Neural progenitor cell (in vitro differentiated cells): ENCODE measurements around the gene DNM2. TPM values are rescaled to one million over a fixed set of nuclear protein-coding genes. Genes with fewer than 3 reads are reported as not detected.
"Not testable (repeated sequence)": the region's sequence is repeated elsewhere in the genome, so short reads cannot be mapped to it uniquely, and the experiment has no call there.

Experiments used
- DNase-seq: peaks from one replicate; pipeline ENCODE4 v3.0.0-alpha.2; 2016; ENCODE audit warnings: low spot score
- H2AFZ ChIP-seq: fragments of 200-600 bp; sonication (generic); replicated peaks from 2 replicates; pipeline ENCODE4 v1.6.1; 2016; ENCODE audit warnings: antibody characterized with exemption
- H3F3A ChIP-seq: fragments of 200-600 bp; sonication (generic); 2 replicates; pipeline ENCODE4 v1.6.1; 2016; ENCODE audit warnings: antibody characterized with exemption, low read depth
- H3K27ac ChIP-seq: fragments of 200-600 bp; sonication (generic); 2 replicates; pipeline ENCODE4 v1.5.1; 2016; ENCODE audit warnings: mild to moderate bottlenecking
- H3K27me3 ChIP-seq: fragments of 200-600 bp; sonication (generic); 2 replicates; pipeline ENCODE4 v1.6.1; 2016; ENCODE audit warnings: mild to moderate bottlenecking, moderate library complexity
- H3K36me3 ChIP-seq: fragments of 200-600 bp; sonication (generic); 2 replicates; pipeline ENCODE4 v1.5.1; 2016
- H3K4me1 ChIP-seq: fragments of 200-600 bp; sonication (generic); 2 replicates; pipeline ENCODE4 v1.6.1; 2016; ENCODE audit warnings: mixed run types
- H3K4me2 ChIP-seq: fragments of 200-600 bp; sonication (generic); 2 replicates; pipeline ENCODE4 v1.6.1; 2016
- H3K4me3 ChIP-seq: fragments of 200-600 bp; sonication (generic); 2 replicates; pipeline ENCODE4 v1.5.1; 2016
- H3K79me2 ChIP-seq: fragments of 200-600 bp; sonication (generic); 2 replicates; pipeline ENCODE4 v1.6.1; 2016; ENCODE audit warnings: low read depth
- H3K9ac ChIP-seq: fragments of 200-600 bp; sonication (generic); 2 replicates; pipeline ENCODE4 v1.6.1; 2016
- H3K9me3 ChIP-seq: fragments of 200-600 bp; sonication (generic); 2 replicates; pipeline ENCODE4 v1.5.1; 2016; ENCODE audit warnings: low read depth
- H4K20me1 ChIP-seq: fragments of 200-600 bp; sonication (generic); 2 replicates; pipeline ENCODE4 v1.6.1; 2016; ENCODE audit warnings: low read depth
- H3K27ac Mint-ChIP-seq: 3 replicates; pipeline ENCODE4 v1.8.0; 2021; ENCODE audit warnings: mixed read lengths
- H3K27me3 Mint-ChIP-seq: 2 replicates; pipeline ENCODE4 v1.8.0; 2022; ENCODE audit warnings: low read depth, mild to moderate bottlenecking, inconsistent platforms, moderate library complexity, mixed read lengths; ENCODE audit not compliant: insufficient read depth
- H3K36me3 Mint-ChIP-seq: 3 replicates; pipeline ENCODE4 v1.8.0; 2021; ENCODE audit warnings: mixed read lengths
- H3K4me1 Mint-ChIP-seq: 3 replicates; pipeline ENCODE4 v1.8.0; 2021; ENCODE audit warnings: mixed read lengths
- H3K4me3 Mint-ChIP-seq: 3 replicates; pipeline ENCODE4 v1.8.0; 2021; ENCODE audit warnings: mild to moderate bottlenecking, moderate library complexity, mixed read lengths
- H3K9me3 Mint-ChIP-seq: 3 replicates; pipeline ENCODE4 v1.8.0; 2020; ENCODE audit warnings: mixed read lengths
- EZH2 ChIP-seq: fragments of 200-600 bp; sonication (generic); IDR thresholded peaks from 2 replicates; pipeline ENCODE4 v1.6.1; 2017; ENCODE audit warnings: antibody characterized with exemption, mild to moderate bottlenecking, moderate library complexity
- EZH2phosphoT487 ChIP-seq: fragments of 200-600 bp; sonication (generic); IDR thresholded peaks from 2 replicates; pipeline ENCODE4 v1.6.1; 2017; ENCODE audit warnings: antibody characterized with exemption
- total RNA-seq: library from RNA; depleted of rRNA; stranded (reverse); fragments of >200 nt; gene quantifications from 2 replicates; pipeline ENCODE4 v1.2.3, GENCODE V29; 2015; ENCODE audit warnings: low replicate concordance
- TF ChIP-seq, protein P1 (sequence below): fragments of 200-600 bp; sonication (generic); IDR thresholded peaks from 2 replicates; pipeline ENCODE4 v1.5.1; 2017; ENCODE audit warnings: antibody characterized with exemption, mild to moderate bottlenecking

The DNM2 gene
- total RNA-seq, 1 donor from 2014 or later, result 49.9 TPM

DNA sequence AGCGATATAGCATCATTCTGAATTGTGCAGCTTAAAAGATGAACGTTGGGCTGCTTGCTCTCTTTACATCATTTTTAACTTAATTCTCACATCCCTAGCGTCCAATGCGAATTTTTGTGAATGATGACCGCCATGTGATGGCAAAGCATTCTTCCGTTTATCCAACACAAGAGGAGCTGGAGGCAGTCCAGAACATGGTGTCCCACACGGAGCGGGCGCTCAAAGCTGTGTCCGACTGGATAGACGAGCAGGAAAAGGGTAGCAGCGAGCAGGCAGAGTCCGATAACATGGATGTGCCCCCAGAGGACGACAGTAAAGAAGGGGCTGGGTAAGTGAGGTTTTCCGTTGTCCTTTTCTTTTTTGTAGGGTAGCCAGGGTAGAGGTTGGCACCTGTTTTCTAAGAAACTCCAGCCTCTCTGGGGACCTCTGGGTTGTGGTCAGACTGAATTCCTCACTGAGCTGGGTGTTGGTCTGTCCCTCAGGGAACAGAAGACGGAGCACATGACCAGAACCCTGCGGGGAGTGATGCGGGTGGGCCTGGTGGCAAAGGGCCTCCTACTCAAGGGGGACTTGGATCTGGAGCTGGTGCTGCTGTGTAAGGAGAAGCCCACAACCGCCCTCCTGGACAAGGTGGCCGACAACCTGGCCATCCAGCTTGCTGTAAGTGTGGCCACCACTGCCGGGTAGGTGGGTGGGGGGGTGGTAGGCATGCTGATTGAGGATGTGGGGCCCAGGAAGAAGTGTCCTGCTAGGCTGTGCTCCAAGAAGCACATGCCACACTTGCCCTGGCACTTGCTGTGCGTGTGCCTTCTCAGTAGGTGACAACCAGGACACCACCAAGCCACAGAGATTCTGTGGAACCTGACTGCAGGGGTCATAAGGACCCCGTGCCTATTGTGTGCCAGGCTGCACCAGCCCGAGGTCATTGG, 46.7 kb upstream of the DNM2 start:
- no peaks in the 10 kb centered on the region for H3K9me3 ChIP-seq
- peaks cover 100% of the 10 kb centered on the region for H3K79me2 ChIP-seq
- no peaks in the 10 kb centered on the region for H3K27me3 ChIP-seq
- H3K4me1 Mint-ChIP-seq, result peaks cover 18% of the 10 kb centered on the region
- peaks cover 99% of the 10 kb centered on the region for H4K20me1 ChIP-seq
- no peak overlapping the region for H3K27ac Mint-ChIP-seq
- no peaks in the 10 kb centered on the region for H3K36me3 ChIP-seq
- no peak for TF ChIP-seq EZH2
- TF ChIP-seq, protein P1, sequence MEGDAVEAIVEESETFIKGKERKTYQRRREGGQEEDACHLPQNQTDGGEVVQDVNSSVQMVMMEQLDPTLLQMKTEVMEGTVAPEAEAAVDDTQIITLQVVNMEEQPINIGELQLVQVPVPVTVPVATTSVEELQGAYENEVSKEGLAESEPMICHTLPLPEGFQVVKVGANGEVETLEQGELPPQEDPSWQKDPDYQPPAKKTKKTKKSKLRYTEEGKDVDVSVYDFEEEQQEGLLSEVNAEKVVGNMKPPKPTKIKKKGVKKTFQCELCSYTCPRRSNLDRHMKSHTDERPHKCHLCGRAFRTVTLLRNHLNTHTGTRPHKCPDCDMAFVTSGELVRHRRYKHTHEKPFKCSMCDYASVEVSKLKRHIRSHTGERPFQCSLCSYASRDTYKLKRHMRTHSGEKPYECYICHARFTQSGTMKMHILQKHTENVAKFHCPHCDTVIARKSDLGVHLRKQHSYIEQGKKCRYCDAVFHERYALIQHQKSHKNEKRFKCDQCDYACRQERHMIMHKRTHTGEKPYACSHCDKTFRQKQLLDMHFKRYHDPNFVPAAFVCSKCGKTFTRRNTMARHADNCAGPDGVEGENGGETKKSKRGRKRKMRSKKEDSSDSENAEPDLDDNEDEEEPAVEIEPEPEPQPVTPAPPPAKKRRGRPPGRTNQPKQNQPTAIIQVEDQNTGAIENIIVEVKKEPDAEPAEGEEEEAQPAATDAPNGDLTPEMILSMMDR, result no peak
- no peak for TF ChIP-seq EZH2phosphoT487
- H3K4me3 ChIP-seq, result no peak overlapping the region
- no peak overlapping the region for H3K4me3 Mint-ChIP-seq
- H3K27ac ChIP-seq, result no peak overlapping the region
- DNase-seq, result no peak
- H3K27me3 Mint-ChIP-seq, result peaks cover 4% of the 10 kb centered on the region
- H3K9ac ChIP-seq, result no peak overlapping the region
- H2AFZ ChIP-seq, result no peak overlapping the region
- no peak overlapping the region for H3K4me2 ChIP-seq
- H3K36me3 Mint-ChIP-seq, result peaks cover 32% of the 10 kb centered on the region
- H3K9me3 Mint-ChIP-seq, result no peaks in the 10 kb centered on the region
- H3F3A ChIP-seq, result peaks cover 32% of the 10 kb centered on the region
- H3K4me1 ChIP-seq, result no peaks in the 10 kb centered on the region

DNA sequence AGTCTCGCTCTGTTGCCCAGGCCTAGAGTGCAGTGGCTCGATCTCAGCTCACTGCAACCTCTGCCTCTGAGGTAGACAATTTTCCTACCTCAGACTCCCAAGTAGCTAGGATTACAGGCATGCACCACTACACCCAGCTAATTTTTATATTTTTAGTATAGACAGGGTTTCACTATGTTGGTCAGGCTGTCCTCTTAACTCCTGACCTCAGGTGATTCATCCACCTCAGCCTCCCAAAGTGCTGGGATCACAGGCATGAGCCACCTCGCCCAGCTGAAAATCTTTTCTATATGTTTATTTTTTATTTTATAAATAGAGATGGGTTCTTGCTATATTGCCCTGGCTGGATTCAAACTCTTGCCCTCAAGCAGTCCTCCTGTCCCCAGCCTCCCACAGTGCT, 46.0 kb upstream of the DNM2 start:
- Histone ChIP-seq H3K79me2 (peaks cover 100% of the 10 kb centered on the region), H3F3A (peaks cover 31% of the 10 kb centered on the region), H4K20me1 (peaks cover 99% of the 10 kb centered on the region)
- not testable (repeated sequence) for H3K4me1 ChIP-seq, H3K27ac Mint-ChIP-seq, H3K4me3 ChIP-seq, DNase-seq, H3K9me3 ChIP-seq, H3K36me3 ChIP-seq, H3K27ac ChIP-seq, H3K27me3 Mint-ChIP-seq, H3K27me3 ChIP-seq, H2AFZ ChIP-seq, H3K4me2 ChIP-seq, H3K9ac ChIP-seq, H3K4me3 Mint-ChIP-seq, H3K9me3 Mint-ChIP-seq
- Mint-ChIP-seq H3K4me1 (peaks cover 18% of the 10 kb centered on the region), H3K36me3 (peaks cover 30% of the 10 kb centered on the region)

DNA sequence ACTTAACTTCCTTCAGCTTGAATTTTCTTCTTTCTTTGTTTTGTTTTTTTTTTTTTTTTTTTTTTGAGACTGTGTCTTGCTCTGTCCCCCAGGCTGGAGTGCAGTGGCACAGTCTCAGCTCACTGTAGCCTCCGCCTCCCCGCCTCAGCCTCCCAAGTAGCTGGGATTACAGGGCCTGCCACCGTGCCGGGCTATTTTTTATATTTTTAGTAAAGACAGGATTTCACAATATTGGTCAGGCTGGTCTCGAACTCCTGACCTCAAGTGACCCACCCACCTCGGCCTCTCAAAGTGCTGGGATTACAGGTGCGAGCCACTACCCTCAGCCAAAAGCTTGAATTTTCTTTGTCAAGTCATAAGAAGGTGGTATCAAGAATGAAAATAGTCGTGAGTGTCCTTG, 42.7 kb upstream of the DNM2 start:
- H4K20me1 ChIP-seq, result peaks cover 99% of the 10 kb centered on the region

DNA sequence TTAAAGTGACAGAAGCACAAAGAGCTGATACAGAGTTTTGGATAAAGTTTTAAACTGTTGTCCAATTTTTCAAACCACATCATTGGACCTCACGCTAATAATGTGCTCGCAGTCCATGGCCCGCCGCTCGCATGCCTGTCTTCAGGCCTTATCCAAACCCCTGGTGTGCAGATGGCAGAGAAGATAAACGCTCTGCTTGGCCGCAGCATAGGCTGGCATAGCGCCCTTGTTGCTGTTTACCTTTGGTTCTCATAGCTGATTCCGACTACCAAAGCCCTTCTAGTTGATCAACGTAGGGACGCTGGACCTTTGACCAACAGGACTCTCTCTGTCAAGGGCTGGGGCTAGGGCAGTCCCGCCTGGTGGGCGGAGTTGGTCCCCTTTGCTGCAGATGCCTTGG, 40.1 kb upstream of the DNM2 start:
- H3K27ac ChIP-seq, result no peak overlapping the region
- no peaks in the 10 kb centered on the region for H3K27me3 ChIP-seq
- H4K20me1 ChIP-seq, result peaks cover 99% of the 10 kb centered on the region
- TF ChIP-seq EZH2, result no peak
- TF ChIP-seq, protein P1, result no peak
- no peak for TF ChIP-seq EZH2phosphoT487
- peaks cover 100% of the 10 kb centered on the region for H3K79me2 ChIP-seq
- no peak for DNase-seq
- peaks cover 48% of the 10 kb centered on the region for H3F3A ChIP-seq
- Mint-ChIP-seq H3K27me3 (peaks cover 3% of the 10 kb centered on the region), H3K27ac (no peak overlapping the region), H3K36me3 (peaks cover 33% of the 10 kb centered on the region), H3K4me1 (no peaks in the 10 kb centered on the region), H3K9me3 (no peaks in the 10 kb centered on the region), H3K4me3 (no peak overlapping the region)
- H2AFZ ChIP-seq, result no peak overlapping the region
- no peaks in the 10 kb centered on the region for H3K9me3 ChIP-seq
- H3K4me1 ChIP-seq, result no peaks in the 10 kb centered on the region
- H3K36me3 ChIP-seq, result peaks cover 24% of the 10 kb centered on the region
- no peak overlapping the region for H3K4me2 ChIP-seq
- no peak overlapping the region for H3K9ac ChIP-seq
- H3K4me3 ChIP-seq, result no peak overlapping the region

More for the DNA sequence above, 42.7 kb upstream of the DNM2 start:
- Histone ChIP-seq H3F3A (peaks cover 44% of the 10 kb centered on the region), H3K79me2 (peaks cover 100% of the 10 kb centered on the region), H3K36me3 (peaks cover 24% of the 10 kb centered on the region)
- not testable (repeated sequence) for H3K9me3 Mint-ChIP-seq, H3K4me1 Mint-ChIP-seq, H3K27me3 ChIP-seq, H3K4me1 ChIP-seq, H3K27ac ChIP-seq, DNase-seq, H3K9ac ChIP-seq, H3K4me2 ChIP-seq, H3K4me3 ChIP-seq, H3K27ac Mint-ChIP-seq, H3K4me3 Mint-ChIP-seq, H3K9me3 ChIP-seq, H3K27me3 Mint-ChIP-seq, H2AFZ ChIP-seq
- H3K36me3 Mint-ChIP-seq, result peaks cover 40% of the 10 kb centered on the region
